ENCODE measurements around the gene STMN3. TPM values are rescaled to one million over a fixed set of nuclear protein-coding genes. Genes with fewer than 3 reads are reported as not detected.

Gene STMN3
- total RNA-seq, 4 donors from 2014 or later, result 9.4 to 23.0 (median 12.0) TPM

DNA sequence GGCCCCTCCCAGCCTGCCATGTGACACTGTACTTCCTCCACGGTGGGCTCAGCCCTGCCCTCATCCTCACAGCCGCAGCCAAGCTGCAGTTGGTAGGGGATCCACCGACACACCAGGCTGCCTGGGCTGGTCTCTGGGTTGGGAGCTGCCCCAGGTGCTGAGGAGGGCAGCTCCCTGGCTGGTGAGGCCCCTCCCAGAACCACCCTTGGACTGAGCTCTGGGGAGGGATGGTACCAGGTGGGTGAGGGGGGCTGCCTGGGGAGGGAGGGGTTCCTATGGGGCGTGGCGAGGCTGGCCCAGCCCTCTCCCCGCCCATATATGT, 43.0 kb upstream of the STMN3 start:
- TF ChIP-seq, protein P1, sequence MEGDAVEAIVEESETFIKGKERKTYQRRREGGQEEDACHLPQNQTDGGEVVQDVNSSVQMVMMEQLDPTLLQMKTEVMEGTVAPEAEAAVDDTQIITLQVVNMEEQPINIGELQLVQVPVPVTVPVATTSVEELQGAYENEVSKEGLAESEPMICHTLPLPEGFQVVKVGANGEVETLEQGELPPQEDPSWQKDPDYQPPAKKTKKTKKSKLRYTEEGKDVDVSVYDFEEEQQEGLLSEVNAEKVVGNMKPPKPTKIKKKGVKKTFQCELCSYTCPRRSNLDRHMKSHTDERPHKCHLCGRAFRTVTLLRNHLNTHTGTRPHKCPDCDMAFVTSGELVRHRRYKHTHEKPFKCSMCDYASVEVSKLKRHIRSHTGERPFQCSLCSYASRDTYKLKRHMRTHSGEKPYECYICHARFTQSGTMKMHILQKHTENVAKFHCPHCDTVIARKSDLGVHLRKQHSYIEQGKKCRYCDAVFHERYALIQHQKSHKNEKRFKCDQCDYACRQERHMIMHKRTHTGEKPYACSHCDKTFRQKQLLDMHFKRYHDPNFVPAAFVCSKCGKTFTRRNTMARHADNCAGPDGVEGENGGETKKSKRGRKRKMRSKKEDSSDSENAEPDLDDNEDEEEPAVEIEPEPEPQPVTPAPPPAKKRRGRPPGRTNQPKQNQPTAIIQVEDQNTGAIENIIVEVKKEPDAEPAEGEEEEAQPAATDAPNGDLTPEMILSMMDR (IDR thresholded peaks at IDR 0.05), result no peak
- no peak for TF ChIP-seq POLR2A (IDR thresholded peaks at IDR 0.05)
- intact Hi-C loops (cut with DNase I; ENCODE audit: low total_unique reads), result no loop called here
- 22% methylated on average over 3 to 5 of the region's 6 CpGs for WGBS, 2 donors
- no peak overlapping the region for H3K4me3 ChIP-seq (ENCODE audit: low read depth, poor library complexity, severe bottlenecking)
- peak in 1 of 2 donors; percentile 88 for DNase-seq (ENCODE audit: low spot score in 2 of 2)

DNA sequence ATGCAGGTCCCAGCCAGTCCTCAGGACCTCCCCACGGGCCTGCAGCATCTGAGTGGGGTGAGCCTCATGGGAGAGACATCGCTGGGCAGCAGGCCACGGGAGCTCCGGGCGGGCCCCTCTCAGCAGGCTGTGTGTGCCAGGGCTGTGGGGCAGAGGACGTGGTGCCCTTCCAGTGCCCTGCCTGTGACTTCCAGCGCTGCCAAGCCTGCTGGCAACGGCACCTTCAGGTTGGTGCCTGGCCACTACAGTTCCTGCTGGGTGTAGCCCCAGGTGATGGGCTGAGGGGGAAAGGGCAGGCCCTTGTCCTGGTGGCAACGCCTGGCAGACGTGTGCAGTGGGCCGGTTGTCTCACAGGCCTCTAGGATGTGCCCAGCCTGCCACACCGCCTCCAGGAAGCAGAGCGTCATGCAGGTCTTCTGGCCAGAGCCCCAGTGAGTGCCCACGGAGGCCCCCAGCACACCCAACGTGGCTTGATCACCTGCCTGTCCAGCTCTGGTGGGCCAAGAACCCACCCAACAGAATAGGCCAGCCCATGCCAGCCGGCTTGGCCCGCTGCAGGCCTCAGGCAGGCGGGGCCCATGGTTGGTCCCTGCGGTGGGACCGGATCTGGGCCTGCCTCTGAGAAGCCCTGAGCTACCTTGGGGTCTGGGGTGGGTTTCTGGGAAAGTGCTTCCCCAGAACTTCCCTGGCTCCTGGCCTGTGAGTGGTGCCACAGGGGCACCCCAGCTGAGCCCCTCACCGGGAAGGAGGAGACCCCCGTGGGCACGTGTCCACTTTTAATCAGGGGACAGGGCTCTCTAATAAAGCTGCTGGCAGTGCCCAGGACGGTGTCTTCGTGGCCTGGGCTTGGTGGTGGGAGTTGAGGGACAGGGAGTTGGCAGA, 42.4 kb upstream of the STMN3 start:
- no peak for TF ChIP-seq POLR2A (IDR thresholded peaks at IDR 0.05)
- TF ChIP-seq, protein P1 (IDR thresholded peaks at IDR 0.05), result no peak
- WGBS, 2 donors, result 48 to 100% methylated on average over 1 to 11 of the region's 25 CpGs
- intact Hi-C loops (cut with DNase I; ENCODE audit: low total_unique reads), result no loop called here
- no peak overlapping the region for H3K4me3 ChIP-seq (ENCODE audit: low read depth, poor library complexity, severe bottlenecking)
- DNase-seq (ENCODE audit: low spot score in 2 of 2), result no peak

DNA sequence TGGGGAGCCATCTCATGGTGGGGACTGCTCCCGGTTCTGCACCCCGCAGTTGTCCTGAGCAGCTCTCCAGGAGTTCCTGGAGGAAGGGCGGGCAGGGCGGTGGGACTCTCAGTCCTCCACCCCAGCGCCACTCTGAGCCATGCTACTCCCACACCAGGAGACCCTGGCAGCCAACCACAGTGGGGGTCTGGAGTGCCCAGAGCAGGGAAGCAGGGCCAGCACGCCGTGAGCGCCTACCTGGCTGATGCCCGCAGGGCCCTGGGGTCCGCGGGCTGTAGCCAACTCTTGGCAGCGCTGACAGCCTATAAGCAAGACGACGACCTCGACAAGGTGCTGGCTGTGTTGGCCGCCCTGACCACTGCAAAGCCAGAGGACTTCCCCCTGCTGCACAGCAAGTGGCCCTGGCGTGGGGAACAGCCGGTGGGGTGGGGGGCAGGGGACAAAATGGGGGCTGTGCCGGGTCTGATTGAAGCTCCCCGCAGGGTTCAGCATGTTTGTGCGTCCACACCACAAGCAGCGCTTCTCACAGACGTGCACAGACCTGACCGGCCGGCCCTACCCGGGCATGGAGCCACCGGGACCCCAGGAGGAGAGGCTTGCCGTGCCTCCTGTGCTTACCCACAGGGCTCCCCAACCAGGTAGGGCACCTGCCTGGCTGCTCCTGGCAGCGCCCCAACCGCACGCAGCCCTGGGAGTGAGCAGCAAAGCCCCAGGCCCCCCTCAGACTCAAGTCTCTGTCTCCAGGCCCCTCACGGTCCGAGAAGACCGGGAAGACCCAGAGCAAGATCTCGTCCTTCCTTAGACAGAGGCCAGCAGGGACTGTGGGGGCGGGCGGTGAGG, 41.6 kb upstream of the STMN3 start:
- TF ChIP-seq, protein P1 (IDR thresholded peaks at IDR 0.05), result no peak
- no peak for TF ChIP-seq POLR2A (IDR thresholded peaks at IDR 0.05)
- WGBS, 2 donors, result 74% methylated on average over 12 to 17 of the region's 37 CpGs
- DNase-seq (ENCODE audit: low spot score in 2 of 2), result no peak
- no peak overlapping the region for H3K4me3 ChIP-seq (ENCODE audit: low read depth, poor library complexity, severe bottlenecking)
- intact Hi-C loops (cut with DNase I; ENCODE audit: low total_unique reads), result no loop called here

DNA sequence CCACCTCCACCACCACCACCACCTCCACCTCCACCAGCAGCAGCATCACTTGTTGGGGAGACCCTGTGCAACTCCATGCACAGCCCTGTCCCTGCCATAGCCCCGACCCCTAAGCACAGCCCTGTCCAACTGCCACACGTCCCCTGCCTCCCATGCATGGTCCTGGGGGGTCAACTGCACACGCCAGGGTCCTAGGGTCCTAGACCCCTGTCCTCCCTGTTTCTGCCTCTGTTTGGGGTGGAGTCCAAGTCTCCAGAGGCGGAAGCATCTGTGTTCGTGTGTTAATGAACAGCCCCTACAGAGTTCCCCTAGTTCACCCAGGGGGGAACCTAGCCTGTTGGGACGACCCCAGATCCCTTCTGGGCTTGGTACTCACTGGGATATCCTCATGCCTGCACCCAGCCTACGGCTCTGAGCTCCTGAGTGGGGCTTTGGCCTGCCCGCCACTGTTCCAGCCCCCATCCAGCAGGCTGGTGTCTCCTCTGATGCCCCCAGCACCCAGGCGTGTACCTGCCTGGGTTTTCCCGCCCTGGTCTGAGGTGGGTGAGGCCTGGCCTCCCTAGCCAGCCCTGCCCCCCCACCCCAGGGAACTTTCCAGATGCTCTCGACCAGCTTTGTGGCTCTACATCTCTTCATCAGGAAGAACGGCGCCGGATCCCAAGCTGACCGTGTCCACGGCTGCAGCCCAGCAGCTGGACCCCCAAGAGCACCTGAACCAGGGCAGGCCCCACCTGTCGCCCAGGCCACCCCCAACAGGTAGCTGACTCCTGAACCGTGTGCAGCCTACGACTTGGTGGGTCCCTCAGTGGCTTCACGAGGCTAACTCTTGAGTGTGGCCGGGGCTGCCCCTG, 40.7 kb upstream of the STMN3 start:
- H3K4me3 ChIP-seq (ENCODE audit: low read depth, poor library complexity, severe bottlenecking), result no peak overlapping the region
- no peak for TF ChIP-seq POLR2A (IDR thresholded peaks at IDR 0.05)
- TF ChIP-seq, protein P1 (IDR thresholded peaks at IDR 0.05), result no peak
- WGBS, 2 donors, result 90 to 95% methylated on average over 12 to 19 of the region's 21 CpGs
- intact Hi-C loops (cut with DNase I; ENCODE audit: low total_unique reads), result no loop called here
- no peak for DNase-seq (ENCODE audit: low spot score in 2 of 2)

DNA sequence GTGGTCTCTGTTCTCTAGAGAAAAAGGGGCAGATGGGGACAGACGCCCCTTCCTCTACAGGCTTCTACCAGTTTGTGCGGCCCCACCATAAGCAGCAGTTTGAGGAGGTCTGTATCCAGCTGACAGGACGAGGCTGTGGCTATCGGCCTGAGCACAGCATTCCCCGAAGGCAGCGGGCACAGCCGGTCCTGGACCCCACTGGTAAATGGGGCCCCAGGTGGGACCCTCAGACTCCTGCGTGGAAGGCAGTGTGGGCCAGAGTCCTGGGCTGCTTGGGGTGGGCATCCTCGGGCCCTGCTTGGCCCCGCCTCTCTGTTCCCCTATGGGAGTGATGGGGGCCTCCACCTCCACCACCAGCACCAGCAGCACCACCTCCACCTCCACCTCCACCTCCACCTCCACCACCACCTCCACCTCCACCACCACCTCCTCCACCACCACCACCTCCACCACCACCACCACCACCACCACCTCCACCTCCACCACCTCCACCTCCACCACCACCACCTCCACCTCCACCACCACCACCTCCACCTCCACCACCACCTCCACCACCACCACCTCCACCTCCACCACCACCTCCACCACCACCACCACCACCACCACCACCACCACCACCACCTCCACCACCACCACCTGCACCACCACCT, 40.0 kb upstream of the STMN3 start:
- WGBS, 2 donors, result 83 to 93% methylated on average over 10 of the region's 10 CpGs
- TF ChIP-seq POLR2A (IDR thresholded peaks at IDR 0.05), result no peak
- TF ChIP-seq, protein P1 (IDR thresholded peaks at IDR 0.05), result no peak
- intact Hi-C loops (cut with DNase I; ENCODE audit: low total_unique reads), result no loop called here
- no peak overlapping the region for H3K4me3 ChIP-seq (ENCODE audit: low read depth, poor library complexity, severe bottlenecking)
- DNase-seq (ENCODE audit: low spot score in 2 of 2), result no peak

All from lower leg skin (tissue), 4 donors.